GM12878 (cell line): ENCODE measurements around the gene RAC3. TPM values are rescaled to one million over a fixed set of nuclear protein-coding genes. Genes with fewer than 3 reads are reported as not detected.

ENCODE experiments used
- ATAC-seq: fragments of 200-7000 bp; cut with Tn5 transposase; 3 replicates; pipeline ENCODE4 v1.9.1; 2020; ENCODE audit warnings: mild to moderate bottlenecking, moderate library complexity
- BruUV-seq: library from RNA; stranded (reverse); fragments of 400-500 nt; replicated peaks from 2 replicates; lab custom pipeline; 2021; lab: Mats Ljungman, UMichigan
- CTCF ChIA-PET: fragments of 300-600 bp; sonication (Branson Sonifier 250); formaldehyde crosslinking; extraction: SDS; loops from one replicate; lab custom pipeline; 2021; ENCODE audit warnings: inconsistent platforms; lab: Yijun Ruan, JAX
- POLR2A ChIA-PET: fragments of 350-600 bp; formaldehyde crosslinking; extraction: SDS; loops from one replicate; lab custom pipeline; 2021; ENCODE audit warnings: inconsistent platforms; lab: Charles Lee
- RAD21 ChIA-PET: fragments of 300-600 bp; sonication (Branson Sonifier 250); formaldehyde crosslinking; loops from one replicate; lab custom pipeline; 2023; ENCODE audit warnings: antibody characterized with exemption; ENCODE audit not compliant: unreplicated experiment; lab: Charles Lee
- SMC1A ChIA-PET: fragments of 300-600 bp; sonication (Branson Sonifier 250); formaldehyde crosslinking; loops from one replicate; lab custom pipeline; 2023; ENCODE audit not compliant: unreplicated experiment, uncharacterized antibody; lab: Charles Lee
- DNase-seq: peaks from one replicate; pipeline ENCODE4 v3.0.0-alpha.2; 2011; ENCODE audit warnings: low read depth, low spot score
- FAIRE-seq: peaks from 3 replicates; lab custom pipeline; 2011; peaks lifted over from hg19 to GRCh38; lab: Jason Lieb, UNC
- H2AFZ ChIP-seq: 2 replicates; pipeline ENCODE4 v1.6.0; 2011; ENCODE audit warnings: low read depth, low read length, control low read depth; ENCODE audit not compliant: control insufficient read depth
- H3K27ac ChIP-seq: 2 replicates; pipeline ENCODE4 v1.5.1; 2011; ENCODE audit warnings: control low read depth; ENCODE audit not compliant: control insufficient read depth, insufficient read depth
- H3K27me3 ChIP-seq, 2 experiments: replicated peaks in 1 of 2; 2 replicates each; pipeline versions ENCODE4 v1.6.0 to v1.6.1; 2011; ENCODE audit warnings: low read length in 1 of 2; ENCODE audit not compliant: control insufficient read depth in 2 of 2, insufficient read depth in 2 of 2
- H3K36me3 ChIP-seq, 2 experiments: 2 replicates each; pipeline ENCODE4 v1.5.1; 2011; ENCODE audit warnings: low read length in 1 of 2; ENCODE audit not compliant: control insufficient read depth in 2 of 2, insufficient read depth in 2 of 2
- H3K4me1 ChIP-seq: 2 replicates; pipeline ENCODE4 v1.6.1; 2011; ENCODE audit warnings: mild to moderate bottlenecking, low read length, moderate library complexity, mixed read lengths; ENCODE audit not compliant: control insufficient read depth, insufficient read depth
- H3K4me2 ChIP-seq: 2 replicates; pipeline ENCODE4 v1.6.0; 2011; ENCODE audit warnings: control low read depth; ENCODE audit not compliant: control insufficient read depth, insufficient read depth
- H3K4me3 ChIP-seq: fragments of 200-600 bp; sonication (generic); 2 replicates; pipeline ENCODE4 v1.5.1; 2016
- H3K79me2 ChIP-seq: 2 replicates; pipeline ENCODE4 v1.6.0; 2011; ENCODE audit warnings: low read length; ENCODE audit not compliant: control insufficient read depth, insufficient read depth
- H3K9ac ChIP-seq: 2 replicates; pipeline ENCODE4 v1.8.0; 2011; ENCODE audit warnings: low read length, control low read depth, mixed read lengths; ENCODE audit not compliant: control insufficient read depth, insufficient read depth
- H3K9me3 ChIP-seq: replicated peaks from 3 replicates; pipeline ENCODE4 v1.5.1; 2011; ENCODE audit warnings: mild to moderate bottlenecking, low read length; ENCODE audit not compliant: control insufficient read depth, insufficient read depth
- H4K20me1 ChIP-seq: 2 replicates; pipeline ENCODE4 v1.6.0; 2011; ENCODE audit not compliant: control insufficient read depth, insufficient read depth
- BHLHE40 ChIP-seq, 2 experiments: fragments of 450-650 bp in 1 of 2; IDR thresholded peaks; 2 replicates each; pipeline ENCODE4 v1.6.1; 2011 to 2017; ENCODE audit warnings: low read depth in 2 of 2, borderline replicate concordance in 1 of 2, improper control_type of control experiment in 1 of 2, low read length in 1 of 2, mild to moderate bottlenecking in 1 of 2
- CHD1 ChIP-seq: IDR thresholded peaks from 2 replicates; pipeline ENCODE4 v1.6.1; 2012; ENCODE audit warnings: low read depth, low read length, improper control_type of control experiment
- EP300 ChIP-seq, 2 experiments: fragments of 150-350 bp in 1 of 2; IDR thresholded peaks; 2 replicates each; pipeline ENCODE4 v1.6.1; 2011 to 2012; ENCODE audit warnings: low read depth in 2 of 2, low read length in 2 of 2, borderline replicate concordance in 1 of 2, improper control_type of control experiment in 1 of 2, inconsistent platforms in 1 of 2; ENCODE audit not compliant: control insufficient read depth in 1 of 2
- ETV6 ChIP-seq, 2 experiments: fragments of 450-650 bp in 1 of 2; IDR thresholded peaks in 1 of 2; conservative IDR thresholded peaks in 1 of 2; 2 replicates each; pipeline ENCODE4 v1.6.1; 2014; ENCODE audit warnings: antibody characterized with exemption in 1 of 2, borderline replicate concordance in 1 of 2, low read depth in 1 of 2, mild to moderate bottlenecking in 1 of 2, moderate library complexity in 1 of 2
- EZH2 ChIP-seq: IDR thresholded peaks from 2 replicates; pipeline ENCODE4 v1.6.1; 2012; ENCODE audit warnings: low read depth, mild to moderate bottlenecking, control low read depth, inconsistent platforms, low read length, borderline replicate concordance; ENCODE audit not compliant: control insufficient read depth
- FOS ChIP-seq: IDR thresholded peaks from 3 replicates; pipeline ENCODE4 v1.6.1; 2011; ENCODE audit warnings: borderline replicate concordance; ENCODE audit not compliant: insufficient read length; ENCODE audit errors: extremely low read depth
- LARP7 ChIP-seq: fragments of 450-650 bp; IDR thresholded peaks from 2 replicates; pipeline ENCODE4 v1.6.1; 2017; ENCODE audit warnings: mild to moderate bottlenecking
- MEF2A ChIP-seq: IDR thresholded peaks from 2 replicates; pipeline ENCODE4 v1.6.1; 2011; ENCODE audit warnings: low read depth, mild to moderate bottlenecking, low read length, moderate library complexity; ENCODE audit not compliant: insufficient read depth
- NR2C2 ChIP-seq: IDR thresholded peaks from 2 replicates; pipeline ENCODE4 v1.6.1; 2011; ENCODE audit warnings: borderline replicate concordance, low read depth; ENCODE audit not compliant: control insufficient read depth, insufficient read length
- NRF1 ChIP-seq: conservative IDR thresholded peaks from 2 replicates; pipeline ENCODE4 v1.6.1; 2011; ENCODE audit warnings: mild to moderate bottlenecking, low read depth, low read length, improper control_type of control experiment
- PAX5 ChIP-seq: IDR thresholded peaks from 2 replicates; pipeline ENCODE4 v1.6.1; 2011; ENCODE audit warnings: low read depth, low read length, borderline replicate concordance
- PRDM15 ChIP-seq: fragments of 450-650 bp; formaldehyde crosslinking; IDR thresholded peaks from 2 replicates; pipeline ENCODE4 v1.4.0; 2020; ENCODE audit warnings: mild to moderate bottlenecking, moderate library complexity
- RBBP5 ChIP-seq: fragments of 200-600 bp; sonication (generic); conservative IDR thresholded peaks from 2 replicates; pipeline ENCODE4 v1.6.1; 2016
- SMAD1 ChIP-seq: fragments of 450-650 bp; IDR thresholded peaks from 2 replicates; pipeline ENCODE4 v1.6.1; 2018; ENCODE audit warnings: mild to moderate bottlenecking, low read depth; ENCODE audit not compliant: partially characterized antibody
- SMARCA5 ChIP-seq: fragments of 450-650 bp; IDR thresholded peaks from 2 replicates; pipeline ENCODE4 v1.6.1; 2017; ENCODE audit warnings: mild to moderate bottlenecking
- SP1 ChIP-seq: IDR thresholded peaks from one replicate; pipeline ENCODE4 v1.6.1; 2011; ENCODE audit warnings: low read depth, low read length
- SREBF2 ChIP-seq: IDR thresholded peaks from 2 replicates; pipeline ENCODE4 v1.6.1; 2012; ENCODE audit warnings: mild to moderate bottlenecking, low read length
- SUZ12 ChIP-seq: fragments of 200-600 bp; sonication (generic); IDR thresholded peaks from one replicate; pipeline ENCODE4 v1.6.1; 2018; ENCODE audit warnings: antibody characterized with exemption, mild to moderate bottlenecking; ENCODE audit not compliant: unreplicated experiment
- ZNF274 ChIP-seq: IDR thresholded peaks from one replicate; pipeline ENCODE4 v1.8.0; 2011; ENCODE audit not compliant: insufficient read length, insufficient read depth
- in situ Hi-C: fragments of 300-500 bp; cut with MboI; formaldehyde crosslinking; loops from 9 replicates; pipeline ENCODE4 v1.14.3; 2018; ENCODE audit warnings: mixed read lengths
- intact Hi-C: fragments of 100-400 bp; cut with micrococcal nuclease; formaldehyde crosslinking; loops from one replicate; pipeline ENCODE4 v1.14.2; 2022; ENCODE audit not compliant: unreplicated experiment
- polyA plus RNA-seq, 11 experiments: library from polyadenylated mRNA; depleted of rRNA in 4 of 11; unstranded in 6 of 11; stranded (reverse) in 5 of 11; fragments of >200 nt; fragmentation: Nextera tagmentation in 4 of 11; fragmentation: Illumina TruSeq in 1 of 11; extraction: Ambion mirVana in 4 of 11; extraction: Trizol in 1 of 11; gene quantifications; 1 replicate in 1 of 11; 2 replicates in 10 of 11; pipeline versions ENCODE4 v1.2.1 to v1.2.3, GENCODE V29; 2011 to 2016; ENCODE audit warnings: inconsistent platforms in 2 of 11, missing spikeins in 2 of 11, low read depth in 1 of 11
- total RNA-seq, 4 experiments: library from RNA; depleted of rRNA in 3 of 4; stranded (reverse); fragments of >200 nt in 3 of 4; fragmentation: Illumina TruSeq in 1 of 4; extraction: Trizol in 1 of 4; gene quantifications; 2 replicates each; pipeline versions ENCODE4 v1.2.1 to v1.2.3, GENCODE V29; 2013 to 2021
- TF ChIP-seq, protein P1 (sequence below): IDR thresholded peaks from 2 replicates; pipeline ENCODE4 v1.6.1; 2012; ENCODE audit warnings: low read depth, low read length, improper control_type of control experiment

RAC3 gene
- total and polyA plus RNA-seq, 10 of the 15 experiments (the other 5 are each of a cell fraction or from before 2014, with no cell fraction given) = 0.11 to 32.9 (median 6.7) TPM

DNA sequence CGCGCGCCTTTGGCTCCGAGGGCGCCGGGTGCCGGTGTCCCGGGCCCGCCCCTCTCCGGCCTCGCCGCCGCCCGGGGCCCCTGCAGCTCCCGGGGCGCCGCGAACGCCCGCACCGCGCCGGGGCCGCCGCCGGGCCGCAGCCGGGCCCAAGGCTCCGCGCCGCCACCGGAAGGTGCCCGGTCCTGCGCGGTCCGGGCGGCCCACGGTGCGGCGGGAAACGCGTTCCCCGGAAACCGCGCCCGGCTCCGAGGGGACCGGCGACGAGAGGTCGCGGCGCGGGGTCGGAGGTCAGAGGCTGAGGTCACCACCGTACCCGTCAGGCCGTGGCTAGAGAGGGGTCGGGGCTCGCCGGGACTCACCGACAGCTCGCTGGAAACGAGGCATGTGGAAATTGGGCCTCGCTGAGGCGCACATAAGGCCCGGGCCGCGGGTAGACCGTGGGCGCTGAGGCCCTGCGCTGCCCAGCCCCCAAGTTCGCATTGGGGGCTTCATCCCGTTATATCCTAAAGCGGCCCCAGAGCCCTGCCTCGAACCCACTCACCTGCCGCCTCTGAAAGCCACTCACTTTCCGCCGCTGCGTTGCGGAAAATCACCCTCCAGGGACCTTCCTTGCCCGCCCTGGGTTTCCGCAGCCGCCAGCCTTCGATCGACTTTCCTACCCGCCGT is 34.3 kb downstream of the RAC3 start, which contains the start of gene DUS1L (continued):
- TF ChIP-seq FOS = no peak
- TF ChIP-seq MEF2A = peak; percentile 78; the same call in 1 of the 2 replicates
- TF ChIP-seq BHLHE40 (IDR thresholded peaks at IDR 0.05; ENCODE audit: borderline replicate concordance in 1 of 2, low read depth in 2 of 2, low read length in 1 of 2) = peak; percentile 7 to 66; a peak in 2 of 4 replicates

- ATAC-seq = no peak
Measured at GRCh38 chr17:82070611-82071010, 39.1 kb downstream of the RAC3 start.

More at GRCh38 chr17:82070611-82071010, 39.1 kb downstream of the RAC3 start:
- Histone ChIP-seq H3K4me3 (no peak overlapping the region), H3K27me3 (no peaks in the 10 kb centered on the region), H2AFZ (no peak overlapping the region), H3K9me3 (no peaks in the 10 kb centered on the region), H3K36me3 (no peaks in the 10 kb centered on the region), H3K4me2 (no peak overlapping the region), H3K79me2 (peaks cover 6% of the 10 kb centered on the region), H3K9ac (no peak overlapping the region), H3K27ac (no peak overlapping the region), H4K20me1 (no peaks in the 10 kb centered on the region), H3K4me1 (no peaks in the 10 kb centered on the region)
- intact Hi-C loops (no loop called here), in situ Hi-C loops (no loop called here)
- BruUV-seq = no TSS peak
- no peak for DNase-seq
- no peak for FAIRE-seq
- TF ChIP-seq SUZ12 (no peak), BHLHE40 (IDR thresholded peaks at IDR 0.05; ENCODE audit: borderline replicate concordance in 1 of 2, low read depth in 2 of 2, low read length in 1 of 2) (no peak), EP300 (IDR thresholded peaks at IDR 0.05; ENCODE audit: borderline replicate concordance in 1 of 2, control insufficient read depth in 1 of 2, low read depth in 2 of 2, low read length in 2 of 2) (no peak), PRDM15 (CRISPR knock-in tag) (no peak), RBBP5 (no peak), ZNF274 (no peak), LARP7 (no peak), SREBF2 (no peak), CHD1 (no peak), NRF1 (no peak), ETV6 (conservative IDR thresholded peaks at IDR 0.05 in 1 of 2, IDR thresholded peaks at IDR 0.05 in 1 of 2; ENCODE audit: borderline replicate concordance in 1 of 2, low read depth in 1 of 2) (no peak), SP1 (no peak), EZH2 (no peak), SMARCA5 (no peak), PAX5 (no peak), NR2C2 (no peak), SMAD1 (no peak)
- TF ChIP-seq, protein P1, sequence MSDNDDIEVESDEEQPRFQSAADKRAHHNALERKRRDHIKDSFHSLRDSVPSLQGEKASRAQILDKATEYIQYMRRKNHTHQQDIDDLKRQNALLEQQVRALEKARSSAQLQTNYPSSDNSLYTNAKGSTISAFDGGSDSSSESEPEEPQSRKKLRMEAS = no peak
- ChIA-PET POLR2A (interaction anchor here (0.6 to 0.8 kb wide), 2 partner anchors 17 to 33 kb away, joined by 3 to 4 read pairs; partner anchors contain the start of gene DCXR), CTCF (interaction anchor here (0.6 to 1.5 kb wide), 2 partner anchors 48 to 135 kb away, joined by 3 read pairs; partner anchors contain the start of gene CENPX), SMC1A (no interaction called here), RAD21 (no interaction called here)
